ENCODE results near the gene CREB3. TPM values are rescaled to one million over a fixed set of nuclear protein-coding genes. Genes with fewer than 3 reads are reported as not detected.

CREB3 gene
- total RNA-seq, 1 experiment from 2014 or later: 27.3 TPM

DNA sequence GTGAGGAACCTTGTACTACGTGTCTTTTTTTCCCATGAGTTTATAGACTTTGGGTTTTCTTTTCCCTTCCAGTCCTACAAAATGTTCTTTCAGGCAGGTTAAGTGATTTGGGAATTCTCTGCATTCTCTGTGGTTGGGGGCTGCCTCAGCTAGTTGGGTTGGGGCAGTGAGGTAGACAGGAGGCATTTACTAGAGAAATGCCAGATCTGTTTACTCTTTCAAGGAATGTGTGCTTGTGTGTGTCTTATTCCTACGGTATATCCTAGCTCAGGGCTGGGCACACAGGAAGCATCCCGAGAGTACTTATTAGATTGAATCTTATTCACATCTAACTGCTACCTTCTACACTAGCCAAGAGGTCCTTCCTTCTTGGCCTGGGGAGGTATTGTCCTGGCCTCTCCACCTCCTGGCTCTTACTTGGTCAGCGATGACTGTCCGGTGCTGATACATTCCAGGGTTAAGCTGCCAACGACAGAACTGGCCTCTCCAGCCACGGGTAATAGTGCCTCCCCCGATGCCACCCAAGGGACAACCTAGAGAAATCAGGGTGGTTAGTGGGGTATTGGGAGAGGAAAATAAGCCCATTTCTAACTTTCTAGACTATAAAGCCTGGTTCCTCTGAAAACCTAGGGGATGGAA, 11.5 kb downstream of the CREB3 start:
- Mint-ChIP-seq H3K9me3 (no peaks in the 10 kb centered on the region), H3K4me3 (no peak overlapping the region), H3K36me3 (ENCODE audit: insufficient read depth in 1 of 3, low read depth in 3 of 3) (peaks cover 31 to 78% (median 75%) of the 10 kb centered on the region in 3 experiments), H3K27ac (no peak overlapping the region), H3K4me1 (peaks cover 22% of the 10 kb centered on the region in 2 experiments), H3K27me3 (ENCODE audit: low read depth) (no peaks in the 10 kb centered on the region)
- Histone ChIP-seq H2BK120ac (ENCODE audit: low read depth, low read length, poor library complexity, severe bottlenecking) (no peak overlapping the region), H4K5ac (ENCODE audit: insufficient read length, low read depth, low read length) (no peak overlapping the region), H2AK5ac (ENCODE audit: insufficient read length, low read length) (no peak overlapping the region), H3K27me3 (ENCODE audit: insufficient read depth, low read length) (no peaks in the 10 kb centered on the region), H2BK15ac (ENCODE audit: low read depth, low read length) (no peak overlapping the region), H4K91ac (ENCODE audit: insufficient read length, low read depth, low read length) (no peak overlapping the region), H3K4me2 (ENCODE audit: insufficient read depth, insufficient read length, low read length) (no peak overlapping the region), H3K4ac (ENCODE audit: low read depth, low read length) (no peak overlapping the region), H3K79me2 (ENCODE audit: insufficient read depth, low read length) (peaks cover 21% of the 10 kb centered on the region), H3K18ac (ENCODE audit: insufficient read length, low read depth, low read length) (no peak overlapping the region), H3K23ac (ENCODE audit: insufficient read length, low read depth, low read length) (no peak overlapping the region), H3K23me2 (ENCODE audit: insufficient read length, low read depth, low read length, poor library complexity, severe bottlenecking) (peaks cover 18% of the 10 kb centered on the region), H3K9me3 (ENCODE audit: control insufficient read depth, low read depth, low read length) (no peaks in the 10 kb centered on the region), H3K9ac (ENCODE audit: extremely low read depth, insufficient read length, low read length) (no peak overlapping the region), H2AFZ (ENCODE audit: low read length) (no peak overlapping the region), H2BK12ac (ENCODE audit: insufficient read length, low read depth, low read length) (no peak overlapping the region), H3T11ph (ENCODE audit: low read length) (no peak overlapping the region), H3K56ac (ENCODE audit: insufficient read length, low read depth, low read length) (no peak overlapping the region), H3K79me1 (ENCODE audit: insufficient read depth, low read depth, low read length, poor library complexity, severe bottlenecking) (peaks cover 14% of the 10 kb centered on the region), H3K27ac (ENCODE audit: insufficient read length, low read depth, low read length) (no peak overlapping the region), H3K14ac (ENCODE audit: insufficient read depth, low read length) (no peak overlapping the region), H4K20me1 (ENCODE audit: control insufficient read depth, insufficient read depth, insufficient read length) (no peaks in the 10 kb centered on the region), H4K8ac (replicated peaks; ENCODE audit: insufficient read length, low read depth, low read length) (no peak overlapping the region), H2BK20ac (ENCODE audit: low read depth, low read length, poor library complexity, severe bottlenecking) (no peak overlapping the region), H2BK5ac (ENCODE audit: insufficient read length, low read length) (no peak overlapping the region), H3K4me1 (ENCODE audit: insufficient read depth, low read length) (peaks cover 3% of the 10 kb centered on the region; the same call in 1 of the 2 replicates)
- WGBS (ENCODE audit: extremely low coverage, insufficient read length, low lambda C conversion rate): no CpG with 5 or more reads among the region's 8 CpGs
- TF ChIP-seq, protein P1, sequence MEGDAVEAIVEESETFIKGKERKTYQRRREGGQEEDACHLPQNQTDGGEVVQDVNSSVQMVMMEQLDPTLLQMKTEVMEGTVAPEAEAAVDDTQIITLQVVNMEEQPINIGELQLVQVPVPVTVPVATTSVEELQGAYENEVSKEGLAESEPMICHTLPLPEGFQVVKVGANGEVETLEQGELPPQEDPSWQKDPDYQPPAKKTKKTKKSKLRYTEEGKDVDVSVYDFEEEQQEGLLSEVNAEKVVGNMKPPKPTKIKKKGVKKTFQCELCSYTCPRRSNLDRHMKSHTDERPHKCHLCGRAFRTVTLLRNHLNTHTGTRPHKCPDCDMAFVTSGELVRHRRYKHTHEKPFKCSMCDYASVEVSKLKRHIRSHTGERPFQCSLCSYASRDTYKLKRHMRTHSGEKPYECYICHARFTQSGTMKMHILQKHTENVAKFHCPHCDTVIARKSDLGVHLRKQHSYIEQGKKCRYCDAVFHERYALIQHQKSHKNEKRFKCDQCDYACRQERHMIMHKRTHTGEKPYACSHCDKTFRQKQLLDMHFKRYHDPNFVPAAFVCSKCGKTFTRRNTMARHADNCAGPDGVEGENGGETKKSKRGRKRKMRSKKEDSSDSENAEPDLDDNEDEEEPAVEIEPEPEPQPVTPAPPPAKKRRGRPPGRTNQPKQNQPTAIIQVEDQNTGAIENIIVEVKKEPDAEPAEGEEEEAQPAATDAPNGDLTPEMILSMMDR (conservative IDR thresholded peaks at IDR 0.05): no peak
- no peak for DNase-seq

Data from H9 (cell line).